HL-60/S4 (cell line): ENCODE measurements around the gene TEDC1.

ENCODE experiments used
- in situ Hi-C: fragments of 300-500 bp; cut with MboI; formaldehyde crosslinking; loops from 2 replicates; pipeline ENCODE4 v1.14.3; 2022; ENCODE audit warnings: low sequenced_read_pairs

Gene TEDC1

GRCh38 chr14:105494606-105494929 is 3.5 kb downstream of the TEDC1 start:
- in situ Hi-C loops = no loop called here

- in situ Hi-C loops = no loop called here
Observed at GRCh38 chr14:105495101-105495989, 4.3 kb downstream of the TEDC1 start.

- in situ Hi-C loops = no loop called here
Observed at GRCh38 chr14:105495990-105496830, 5.2 kb downstream of the TEDC1 start.

- in situ Hi-C loops = no loop called here
Observed at GRCh38 chr14:105496831-105497591, 6.0 kb downstream of the TEDC1 start.

- in situ Hi-C loops = no loop called here
Observed at GRCh38 chr14:105497671-105498429, 6.8 kb downstream of the TEDC1 start.

- in situ Hi-C loops = no loop called here
Observed at GRCh38 chr14:105498430-105499255, 7.6 kb downstream of the TEDC1 start.

GRCh38 chr14:105499256-105500035 is 8.4 kb downstream of the TEDC1 start:
- in situ Hi-C loops = no loop called here

- in situ Hi-C loops = no loop called here
Observed at GRCh38 chr14:105500036-105500725, 9.1 kb downstream of the TEDC1 start.

- in situ Hi-C loops = no loop called here
Observed at GRCh38 chr14:105500726-105501101, 9.7 kb downstream of the TEDC1 start.

- in situ Hi-C loops = no loop called here
Observed at GRCh38 chr14:105501504-105502291, 10.7 kb downstream of the TEDC1 start.

GRCh38 chr14:105502446-105503295 is 11.6 kb downstream of the TEDC1 start:
- in situ Hi-C loops = no loop called here

- in situ Hi-C loops = no loop called here
Observed at GRCh38 chr14:105503296-105503640, 12.2 kb downstream of the TEDC1 start.

GRCh38 chr14:105503935-105504692 is 13.1 kb downstream of the TEDC1 start:
- in situ Hi-C loops = no loop called here

GRCh38 chr14:105505101-105505500 is 14.1 kb downstream of the TEDC1 start:
- in situ Hi-C loops = no loop called here

GRCh38 chr14:105507247-105507646 is 16.2 kb downstream of the TEDC1 start:
- in situ Hi-C loops = no loop called here

- in situ Hi-C loops = no loop called here
Observed at GRCh38 chr14:105508069-105508468, 17.0 kb downstream of the TEDC1 start.
